H1 (cell line): Measurements from ENCODE around the gene TMEM117. TPM values are rescaled to one million over a fixed set of nuclear protein-coding genes. Genes with fewer than 3 reads are reported as not detected.

Source experiments
- CTCF ChIA-PET: fragments of 300-600 bp; sonication (Branson Sonifier 250); formaldehyde crosslinking; loops from one replicate; lab custom pipeline; 2021; ENCODE audit not compliant: partially characterized antibody; lab: Charles Lee
- POLR2A ChIA-PET: fragments of 300-600 bp; sonication (Branson Sonifier 250); formaldehyde crosslinking; loops from one replicate; lab custom pipeline; 2021; ENCODE audit warnings: inconsistent platforms; ENCODE audit not compliant: partially characterized antibody; lab: Charles Lee
- DNase-seq, 2 experiments: peaks; one replicate each; pipeline versions ENCODE4 v3.0.0 to v3.0.0-alpha.2; 2010 to 2022; ENCODE audit warnings: low spot score in 2 of 2, low read depth in 1 of 2, mixed read lengths in 1 of 2
- FAIRE-seq: peaks from 2 replicates; lab custom pipeline; 2011; peaks lifted over from hg19 to GRCh38; lab: Jason Lieb, UNC
- H2AFZ ChIP-seq: 2 replicates; pipeline ENCODE4 v1.8.1; 2012; ENCODE audit warnings: low read length, inconsistent platforms
- H2AK5ac ChIP-seq: 2 replicates; pipeline ENCODE4 v1.6.1; 2013; ENCODE audit warnings: low read depth, low read length
- H2BK120ac ChIP-seq: replicated peaks from 2 replicates; pipeline ENCODE3; 2013; ENCODE audit warnings: low read depth, low read length, inconsistent platforms
- H2BK12ac ChIP-seq: 2 replicates; pipeline ENCODE4 v1.6.1; 2013; ENCODE audit warnings: low read depth, low read length
- H2BK15ac ChIP-seq: 2 replicates; pipeline ENCODE4 v1.6.1; 2013; ENCODE audit warnings: low read length
- H2BK20ac ChIP-seq: 2 replicates; pipeline ENCODE4 v1.6.1; 2013; ENCODE audit warnings: low read length
- H2BK5ac ChIP-seq: 2 replicates; pipeline ENCODE4 v1.6.1; 2013; ENCODE audit warnings: low read depth, low read length
- H3K14ac ChIP-seq: 2 replicates; pipeline ENCODE4 v1.6.1; 2013; ENCODE audit warnings: inconsistent platforms; ENCODE audit not compliant: insufficient read length
- H3K18ac ChIP-seq: 2 replicates; pipeline ENCODE4 v1.6.1; 2013; ENCODE audit warnings: low read length; ENCODE audit errors: extremely low read depth
- H3K23ac ChIP-seq: 2 replicates; pipeline ENCODE4 v1.6.1; 2013; ENCODE audit warnings: inconsistent platforms; ENCODE audit not compliant: insufficient read length
- H3K23me2 ChIP-seq: 2 replicates; pipeline ENCODE4 v1.6.1; 2013; ENCODE audit warnings: low read depth, low read length
- H3K27ac ChIP-seq: 2 replicates; pipeline ENCODE4 v1.6.1; 2011; ENCODE audit warnings: low read depth, low read length, inconsistent platforms
- H3K27me3 ChIP-seq, 4 experiments: replicated peaks in 1 of 4; 1 replicate in 1 of 4; 2 replicates in 3 of 4; pipeline versions ENCODE4 v1.6.1 to v1.8.1; 2011 to 2013; ENCODE audit warnings: low read length in 3 of 4, mild to moderate bottlenecking in 3 of 4, inconsistent platforms in 2 of 4, mixed read lengths in 2 of 4, moderate library complexity in 1 of 4; ENCODE audit not compliant: control insufficient read depth in 3 of 4, insufficient read depth in 3 of 4; ENCODE audit errors: extremely low read depth in 1 of 4
- H3K36me3 ChIP-seq, 4 experiments: 2 replicates each; pipeline versions ENCODE4 v1.6.1 to v1.8.1; 2011 to 2013; ENCODE audit warnings: mild to moderate bottlenecking in 4 of 4, low read length in 3 of 4, moderate library complexity in 2 of 4, control low read depth in 1 of 4, inconsistent platforms in 1 of 4; ENCODE audit not compliant: insufficient read depth in 4 of 4, control insufficient read depth in 2 of 4
- H3K4ac ChIP-seq: replicated peaks from 2 replicates; pipeline ENCODE3; 2013; ENCODE audit warnings: low read length, low read depth, mixed read lengths, inconsistent platforms; ENCODE audit not compliant: insufficient read length
- H3K4me1 ChIP-seq, 4 experiments: replicated peaks in 1 of 4; 1 replicate in 1 of 4; 2 replicates in 3 of 4; pipeline versions ENCODE4 v1.6.1 to v1.8.1; 2011 to 2013; ENCODE audit warnings: low read length in 3 of 4, inconsistent platforms in 2 of 4, mixed read lengths in 1 of 4; ENCODE audit not compliant: insufficient read depth in 4 of 4, control insufficient read depth in 3 of 4
- H3K4me2 ChIP-seq, 2 experiments: 2 replicates each; pipeline versions ENCODE4 v1.6.1 to v1.8.1; 2011 to 2013; ENCODE audit warnings: low read depth in 2 of 2, low read length in 2 of 2, control low read depth in 1 of 2, inconsistent platforms in 1 of 2, mild to moderate bottlenecking in 1 of 2; ENCODE audit not compliant: insufficient read depth in 1 of 2
- H3K4me3 ChIP-seq, 4 experiments: fragments of 200-600, 300-600 bp in 1 of 4; sonication (generic), shearing (Covaris generic), sonication (Bioruptor Twin) in 1 of 4; 2 replicates each; pipeline versions ENCODE4 v1.5.1 to v1.8.1; 2011 to 2016; ENCODE audit warnings: low read length in 4 of 4, low read depth in 3 of 4, control low read depth in 2 of 4, inconsistent platforms in 2 of 4, mild to moderate bottlenecking in 2 of 4, mixed read lengths in 1 of 4, moderate library complexity in 1 of 4; ENCODE audit not compliant: insufficient read depth in 2 of 4; ENCODE audit errors: extremely low read depth in 1 of 4
- H3K56ac ChIP-seq: replicated peaks from 2 replicates; pipeline ENCODE3; 2013; ENCODE audit warnings: low read depth, mild to moderate bottlenecking, mixed read lengths, low read length, inconsistent platforms; ENCODE audit not compliant: insufficient read length
- H3K79me1 ChIP-seq: 2 replicates; pipeline ENCODE4 v1.6.1; 2013; ENCODE audit warnings: low read depth, low read length, control low read depth
- H3K79me2 ChIP-seq, 2 experiments: 2 replicates each; pipeline versions ENCODE4 v1.6.1 to v1.8.1; 2012 to 2013; ENCODE audit warnings: low read length in 2 of 2, mild to moderate bottlenecking in 2 of 2, inconsistent platforms in 1 of 2; ENCODE audit not compliant: insufficient read depth in 2 of 2, control insufficient read depth in 1 of 2
- H3K9ac ChIP-seq, 4 experiments: replicated peaks in 1 of 4; 1 replicate in 1 of 4; 2 replicates in 3 of 4; pipeline versions ENCODE4 v1.6.1 to v1.8.1; 2011 to 2013; ENCODE audit warnings: low read depth in 3 of 4, low read length in 3 of 4, control low read depth in 2 of 4, mild to moderate bottlenecking in 2 of 4, moderate library complexity in 2 of 4, inconsistent platforms in 1 of 4; ENCODE audit errors: extremely low read depth in 1 of 4
- H3K9me3 ChIP-seq, 2 experiments: 2 replicates each; pipeline versions ENCODE4 v1.6.1 to v1.8.1; 2012 to 2013; ENCODE audit warnings: mild to moderate bottlenecking in 2 of 2, moderate library complexity in 2 of 2, control low read depth in 1 of 2, inconsistent platforms in 1 of 2, low read depth in 1 of 2, low read length in 1 of 2, mixed read lengths in 1 of 2; ENCODE audit not compliant: insufficient read depth in 2 of 2
- H4K20me1 ChIP-seq, 2 experiments: replicated peaks in 1 of 2; 2 replicates each; pipeline versions ENCODE3 to v1.8.1; 2011 to 2013; ENCODE audit warnings: inconsistent platforms in 2 of 2, low read length in 2 of 2, mild to moderate bottlenecking in 1 of 2; ENCODE audit not compliant: insufficient read depth in 2 of 2, control insufficient read depth in 1 of 2
- H4K5ac ChIP-seq: 2 replicates; pipeline ENCODE4 v1.6.1; 2013; ENCODE audit warnings: low read length, low read depth, mixed read lengths, inconsistent platforms; ENCODE audit not compliant: insufficient read length
- H4K8ac ChIP-seq: 2 replicates; pipeline ENCODE4 v1.8.0; 2013; ENCODE audit warnings: mild to moderate bottlenecking, moderate library complexity, low read length, inconsistent platforms; ENCODE audit not compliant: insufficient read depth; ENCODE audit errors: extremely low read depth
- H4K91ac ChIP-seq: replicated peaks from 2 replicates; pipeline ENCODE3; 2013; ENCODE audit warnings: low read length, mixed read lengths, inconsistent platforms; ENCODE audit not compliant: insufficient read length
- JUN ChIP-seq: IDR thresholded peaks from 2 replicates; pipeline ENCODE4 v1.6.1; 2011; ENCODE audit warnings: low read depth, mild to moderate bottlenecking, improper control_type of control experiment, low read length
- KDM4A ChIP-seq: IDR thresholded peaks from one replicate; pipeline ENCODE4 v1.7.1; 2012; ENCODE audit warnings: low read depth, mild to moderate bottlenecking, moderate library complexity, low read length, inconsistent platforms; ENCODE audit not compliant: severe bottlenecking
- NRF1 ChIP-seq: IDR thresholded peaks from 2 replicates; pipeline ENCODE4 v1.6.1; 2011; ENCODE audit warnings: mild to moderate bottlenecking, low read depth, low read length, improper control_type of control experiment
- RAD21 ChIP-seq, 2 experiments: IDR thresholded peaks in 1 of 2; conservative IDR thresholded peaks in 1 of 2; 2 replicates each; pipeline ENCODE4 v1.6.1; 2011; ENCODE audit warnings: low read depth in 2 of 2, low read length in 2 of 2, improper control_type of control experiment in 1 of 2, inconsistent platforms in 1 of 2, mild to moderate bottlenecking in 1 of 2, moderate library complexity in 1 of 2
- TBP ChIP-seq: IDR thresholded peaks from 2 replicates; pipeline ENCODE4 v1.6.1; 2011; ENCODE audit warnings: low read depth, low read length, improper control_type of control experiment
- whole genome bisulfite sequencing, 2 experiments: shearing (Covaris generic) in 1 of 2; methylation state at CpG; one replicate each; pipeline versions ENCODE4 v1.1.6 to v1.1.7; 2013 to 2015; ENCODE audit warnings: low lambda C conversion rate in 2 of 2, mixed read lengths in 2 of 2, inconsistent platforms in 1 of 2, low coverage in 1 of 2, missing lambda C conversion rate in 1 of 2; ENCODE audit not compliant: insufficient replicate concordance in 2 of 2, insufficient coverage in 1 of 2, insufficient read length in 1 of 2; ENCODE audit errors: extremely low coverage in 1 of 2, missing lambda C conversion rate in 1 of 2; 5-methylcytosine and 5-hydroxymethylcytosine counted together
- polyA plus RNA-seq, 7 experiments: library from polyadenylated mRNA; depleted of rRNA in 3 of 7; stranded (reverse) in 5 of 7; unstranded in 2 of 7; fragments of >200 nt in 5 of 7; fragments of 200-250 nt in 2 of 7; gene quantifications; 1 replicate in 5 of 7; 2 replicates in 1 of 7; 4 replicates in 1 of 7; pipeline versions ENCODE4 v1.2.1 to v1.2.3, GENCODE V29; 2011 to 2013; ENCODE audit warnings: missing spikeins in 2 of 7, mixed read lengths in 2 of 7
- total RNA-seq: library from RNA; stranded (reverse); fragmentation: NEBNext Ultra II Directional; extraction: Animal tissue kit (Norgen Biotek cat#: 25700); gene quantifications from 2 replicates; pipeline ENCODE4 v1.2.1, GENCODE V29; 2021

The TMEM117 gene
- total and polyA plus RNA-seq, 2 of the 8 experiments (the other 6 are each of a cell fraction or from before 2014, with no cell fraction given), result 0.80 to 1.4 TPM

GRCh38 chr12:44246482-44247105, 410.7 kb downstream of the TMEM117 start:
- Histone ChIP-seq H3K23me2 (no peaks in the 10 kb centered on the region), H4K8ac (no peak overlapping the region), H2BK15ac (no peak overlapping the region), H4K91ac (no peak overlapping the region), H3K9ac (no peak overlapping the region), H2AFZ (no peak overlapping the region), H4K20me1 (no peaks in the 10 kb centered on the region), H3K27ac (no peak overlapping the region), H2BK20ac (no peak overlapping the region), H3K4me2 (no peak overlapping the region), H2BK12ac (no peak overlapping the region), H3K4me1 (no peaks in the 10 kb centered on the region), H3K79me1 (no peaks in the 10 kb centered on the region), H3K18ac (no peak overlapping the region), H3K79me2 (no peaks in the 10 kb centered on the region), H3K4me3 (no peak overlapping the region), H3K4ac (no peak overlapping the region), H3K36me3 (no peaks in the 10 kb centered on the region), H2AK5ac (no peak overlapping the region), H2BK5ac (no peak overlapping the region), H4K5ac (no peak overlapping the region), H3K9me3 (no peaks in the 10 kb centered on the region), H3K56ac (no peak overlapping the region), H2BK120ac (no peak overlapping the region), H3K14ac (no peak overlapping the region), H3K27me3 (no peaks in the 10 kb centered on the region), H3K23ac (no peak overlapping the region)
- WGBS, 2 experiments, result 91% methylated on average over 3 of the region's 3 CpGs; no CpG with 5 or more reads in 1 of the 2 experiments
- no peak for TF ChIP-seq TBP
- TF ChIP-seq NRF1, result no peak
- TF ChIP-seq KDM4A, result no peak
- no peak for TF ChIP-seq RAD21 (IDR thresholded peaks at IDR 0.05 in 1 of 2, conservative IDR thresholded peaks at IDR 0.05 in 1 of 2; ENCODE audit: low read depth in 2 of 2, low read length in 2 of 2)
- no peak for TF ChIP-seq JUN
- POLR2A ChIA-PET, result no interaction called here
- no peak for DNase-seq
- CTCF ChIA-PET, result interaction anchor here (0.8 to 2.2 kb wide), 6 partner anchors 12 to 250 kb away, joined by 3 to 7 read pairs (median 4); no protein-coding TSS in a partner anchor
- FAIRE-seq, result no peak
